ENCODE data around the gene NME7. TPM values are rescaled to one million over a fixed set of nuclear protein-coding genes. Genes with fewer than 3 reads are reported as not detected.

NME7 gene
- total RNA-seq, 1 experiment from 2014 or later = 13.8 TPM

- DNase-seq (ENCODE audit: low spot score) (no peak), ATAC-seq (no peak)
- ChIA-PET POLR2A (no interaction called here), CTCF (no interaction called here)
- Mint-ChIP-seq H3K9me3 (peaks cover 3% of the 10 kb centered on the region; the same call in 1 of the 2 replicates), H3K4me3 (no peak overlapping the region), H3K36me3 (peaks cover 2% of the 10 kb centered on the region; the same call in 1 of the 2 replicates), H3K27ac (no peak overlapping the region), H3K27me3 (ENCODE audit: low read depth) (no peaks in the 10 kb centered on the region), H3K4me1 (peaks cover 32% of the 10 kb centered on the region)
- TF ChIP-seq SP1 (CRISPR knock-in tag; conservative IDR thresholded peaks at IDR 0.05) = no peak
- no peak for TF ChIP-seq TP53 (CRISPR knock-in tag; IDR thresholded peaks at IDR 0.05)
- TF ChIP-seq, protein P1, sequence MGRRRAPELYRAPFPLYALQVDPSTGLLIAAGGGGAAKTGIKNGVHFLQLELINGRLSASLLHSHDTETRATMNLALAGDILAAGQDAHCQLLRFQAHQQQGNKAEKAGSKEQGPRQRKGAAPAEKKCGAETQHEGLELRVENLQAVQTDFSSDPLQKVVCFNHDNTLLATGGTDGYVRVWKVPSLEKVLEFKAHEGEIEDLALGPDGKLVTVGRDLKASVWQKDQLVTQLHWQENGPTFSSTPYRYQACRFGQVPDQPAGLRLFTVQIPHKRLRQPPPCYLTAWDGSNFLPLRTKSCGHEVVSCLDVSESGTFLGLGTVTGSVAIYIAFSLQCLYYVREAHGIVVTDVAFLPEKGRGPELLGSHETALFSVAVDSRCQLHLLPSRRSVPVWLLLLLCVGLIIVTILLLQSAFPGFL (CRISPR knock-in tag; IDR thresholded peaks at IDR 0.05; ENCODE audit: borderline replicate concordance) = no peak
- no peak for TF ChIP-seq HMGXB4 (CRISPR knock-in tag; IDR thresholded peaks at IDR 0.05)
- no peak for TF ChIP-seq ZNF396 (CRISPR knock-in tag; IDR thresholded peaks at IDR 0.05; ENCODE audit: borderline replicate concordance)
- TF ChIP-seq, protein P2, sequence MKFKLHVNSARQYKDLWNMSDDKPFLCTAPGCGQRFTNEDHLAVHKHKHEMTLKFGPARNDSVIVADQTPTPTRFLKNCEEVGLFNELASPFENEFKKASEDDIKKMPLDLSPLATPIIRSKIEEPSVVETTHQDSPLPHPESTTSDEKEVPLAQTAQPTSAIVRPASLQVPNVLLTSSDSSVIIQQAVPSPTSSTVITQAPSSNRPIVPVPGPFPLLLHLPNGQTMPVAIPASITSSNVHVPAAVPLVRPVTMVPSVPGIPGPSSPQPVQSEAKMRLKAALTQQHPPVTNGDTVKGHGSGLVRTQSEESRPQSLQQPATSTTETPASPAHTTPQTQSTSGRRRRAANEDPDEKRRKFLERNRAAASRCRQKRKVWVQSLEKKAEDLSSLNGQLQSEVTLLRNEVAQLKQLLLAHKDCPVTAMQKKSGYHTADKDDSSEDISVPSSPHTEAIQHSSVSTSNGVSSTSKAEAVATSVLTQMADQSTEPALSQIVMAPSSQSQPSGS (CRISPR knock-in tag; IDR thresholded peaks at IDR 0.05; ENCODE audit: borderline replicate concordance, low read depth) = no peak
- TF ChIP-seq CBFB (CRISPR knock-in tag; IDR thresholded peaks at IDR 0.05; ENCODE audit: low read depth) = no peak
- TF ChIP-seq, protein P3, sequence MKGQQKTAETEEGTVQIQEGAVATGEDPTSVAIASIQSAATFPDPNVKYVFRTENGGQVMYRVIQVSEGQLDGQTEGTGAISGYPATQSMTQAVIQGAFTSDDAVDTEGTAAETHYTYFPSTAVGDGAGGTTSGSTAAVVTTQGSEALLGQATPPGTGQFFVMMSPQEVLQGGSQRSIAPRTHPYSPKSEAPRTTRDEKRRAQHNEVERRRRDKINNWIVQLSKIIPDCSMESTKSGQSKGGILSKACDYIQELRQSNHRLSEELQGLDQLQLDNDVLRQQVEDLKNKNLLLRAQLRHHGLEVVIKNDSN (CRISPR knock-in tag; IDR thresholded peaks at IDR 0.05) = no peak
- TF ChIP-seq ZNF281 (CRISPR knock-in tag; IDR thresholded peaks at IDR 0.05) = no peak
- TF ChIP-seq, protein P4, sequence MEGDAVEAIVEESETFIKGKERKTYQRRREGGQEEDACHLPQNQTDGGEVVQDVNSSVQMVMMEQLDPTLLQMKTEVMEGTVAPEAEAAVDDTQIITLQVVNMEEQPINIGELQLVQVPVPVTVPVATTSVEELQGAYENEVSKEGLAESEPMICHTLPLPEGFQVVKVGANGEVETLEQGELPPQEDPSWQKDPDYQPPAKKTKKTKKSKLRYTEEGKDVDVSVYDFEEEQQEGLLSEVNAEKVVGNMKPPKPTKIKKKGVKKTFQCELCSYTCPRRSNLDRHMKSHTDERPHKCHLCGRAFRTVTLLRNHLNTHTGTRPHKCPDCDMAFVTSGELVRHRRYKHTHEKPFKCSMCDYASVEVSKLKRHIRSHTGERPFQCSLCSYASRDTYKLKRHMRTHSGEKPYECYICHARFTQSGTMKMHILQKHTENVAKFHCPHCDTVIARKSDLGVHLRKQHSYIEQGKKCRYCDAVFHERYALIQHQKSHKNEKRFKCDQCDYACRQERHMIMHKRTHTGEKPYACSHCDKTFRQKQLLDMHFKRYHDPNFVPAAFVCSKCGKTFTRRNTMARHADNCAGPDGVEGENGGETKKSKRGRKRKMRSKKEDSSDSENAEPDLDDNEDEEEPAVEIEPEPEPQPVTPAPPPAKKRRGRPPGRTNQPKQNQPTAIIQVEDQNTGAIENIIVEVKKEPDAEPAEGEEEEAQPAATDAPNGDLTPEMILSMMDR (IDR thresholded peaks at IDR 0.05) = no peak
Measured at GRCh38 chr1:169307176-169307575, 60.4 kb downstream of the NME7 start.

DNA sequence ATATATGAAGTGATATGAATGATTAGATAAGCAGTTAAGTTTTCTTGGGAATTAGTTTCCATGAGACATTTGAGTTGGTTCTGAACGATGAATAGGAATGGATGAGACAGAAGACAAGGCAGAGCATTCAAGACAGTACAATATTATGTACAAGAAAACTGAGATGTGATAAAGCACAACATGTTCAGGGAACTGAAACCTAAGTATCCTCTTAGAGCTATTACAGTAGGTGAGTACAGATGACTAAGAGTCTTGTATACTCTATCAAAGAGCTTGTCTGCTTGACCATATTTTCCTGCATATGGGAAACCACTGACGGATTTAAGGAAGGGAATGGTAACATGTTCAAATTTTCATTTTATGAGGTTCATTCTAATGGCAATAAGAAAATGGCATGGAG lies 61.6 kb downstream of the NME7 start:
- Mint-ChIP-seq H3K27me3 (ENCODE audit: low read depth) (no peaks in the 10 kb centered on the region), H3K4me3 (no peak overlapping the region), H3K4me1 (peaks cover 32% of the 10 kb centered on the region), H3K9me3 (peaks cover 3% of the 10 kb centered on the region; the same call in 1 of the 2 replicates), H3K36me3 (peaks cover 2% of the 10 kb centered on the region; the same call in 1 of the 2 replicates), H3K27ac (no peak overlapping the region)
- no peak for ATAC-seq
- ChIA-PET POLR2A (no interaction called here), CTCF (no interaction called here)
- DNase-seq (ENCODE audit: low spot score) = no peak
- TF ChIP-seq NR3C1 (CRISPR knock-in tag; conservative IDR thresholded peaks at IDR 0.05; ENCODE audit: low read depth) (no peak), SP1 (CRISPR knock-in tag; conservative IDR thresholded peaks at IDR 0.05) (no peak), STAT6 (CRISPR knock-in tag; conservative IDR thresholded peaks at IDR 0.05; ENCODE audit: low read depth) (no peak), NFE2L1 (CRISPR knock-in tag; IDR thresholded peaks at IDR 0.05) (no peak), TEAD1 (CRISPR knock-in tag; IDR thresholded peaks at IDR 0.05) (no peak), HMGXB4 (CRISPR knock-in tag; IDR thresholded peaks at IDR 0.05) (no peak), ZNF138 (CRISPR knock-in tag; conservative IDR thresholded peaks at IDR 0.05) (no peak)
- TF ChIP-seq, protein P5, sequence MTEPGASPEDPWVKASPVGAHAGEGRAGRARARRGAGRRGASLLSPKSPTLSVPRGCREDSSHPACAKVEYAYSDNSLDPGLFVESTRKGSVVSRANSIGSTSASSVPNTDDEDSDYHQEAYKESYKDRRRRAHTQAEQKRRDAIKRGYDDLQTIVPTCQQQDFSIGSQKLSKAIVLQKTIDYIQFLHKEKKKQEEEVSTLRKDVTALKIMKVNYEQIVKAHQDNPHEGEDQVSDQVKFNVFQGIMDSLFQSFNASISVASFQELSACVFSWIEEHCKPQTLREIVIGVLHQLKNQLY (CRISPR knock-in tag; IDR thresholded peaks at IDR 0.05) = no peak
- TF ChIP-seq, protein P6, sequence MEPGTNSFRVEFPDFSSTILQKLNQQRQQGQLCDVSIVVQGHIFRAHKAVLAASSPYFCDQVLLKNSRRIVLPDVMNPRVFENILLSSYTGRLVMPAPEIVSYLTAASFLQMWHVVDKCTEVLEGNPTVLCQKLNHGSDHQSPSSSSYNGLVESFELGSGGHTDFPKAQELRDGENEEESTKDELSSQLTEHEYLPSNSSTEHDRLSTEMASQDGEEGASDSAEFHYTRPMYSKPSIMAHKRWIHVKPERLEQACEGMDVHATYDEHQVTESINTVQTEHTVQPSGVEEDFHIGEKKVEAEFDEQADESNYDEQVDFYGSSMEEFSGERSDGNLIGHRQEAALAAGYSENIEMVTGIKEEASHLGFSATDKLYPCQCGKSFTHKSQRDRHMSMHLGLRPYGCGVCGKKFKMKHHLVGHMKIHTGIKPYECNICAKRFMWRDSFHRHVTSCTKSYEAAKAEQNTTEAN (CRISPR knock-in tag; IDR thresholded peaks at IDR 0.05) = no peak

Data from WTC11 (cell line).